Coronary artery (tissue), 2 donors: Measurements from ENCODE around the gene TMC7.

Experiments used
- DNase-seq: peaks from one replicate; pipeline ENCODE4 v3.0.0-alpha.2; 2017; ENCODE audit warnings: low spot score
- H3K27ac ChIP-seq, 2 donors: fragments of 200-600 bp; sonication (generic); one replicate each; pipeline ENCODE4 v1.5.1; 2016 to 2019
- H3K4me3 ChIP-seq: fragments of 200-600 bp; sonication (generic); 2 replicates; pipeline ENCODE4 v1.5.1; 2016; ENCODE audit warnings: mild to moderate bottlenecking, moderate library complexity
- TF ChIP-seq, protein P1 (sequence below): fragments of 200-600 bp; sonication (generic); IDR thresholded peaks from one replicate; pipeline ENCODE4 v1.5.1; 2019; ENCODE audit warnings: antibody characterized with exemption

The TMC7 gene

DNA sequence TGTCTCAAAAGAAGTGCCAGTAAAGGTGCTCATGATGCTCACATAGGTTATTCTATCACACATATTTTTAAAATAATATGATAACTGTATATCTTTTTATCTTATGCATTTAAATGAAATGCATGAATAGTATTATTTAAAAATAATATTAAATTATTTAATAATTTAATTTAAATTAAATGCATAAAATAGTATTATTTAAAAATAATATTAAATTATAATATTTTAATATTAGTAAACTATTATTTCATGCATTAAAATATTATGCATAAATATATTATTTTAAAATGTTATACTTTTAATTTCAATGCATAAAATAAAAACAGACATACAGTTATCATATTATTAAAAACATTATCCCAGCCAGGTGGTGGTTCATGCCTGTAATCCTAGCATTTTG lies 33.4 kb downstream of the TMC7 start:
- no peak overlapping the region for H3K27ac ChIP-seq
- no peak overlapping the region for H3K4me3 ChIP-seq
- no peak for DNase-seq
- TF ChIP-seq, protein P1, sequence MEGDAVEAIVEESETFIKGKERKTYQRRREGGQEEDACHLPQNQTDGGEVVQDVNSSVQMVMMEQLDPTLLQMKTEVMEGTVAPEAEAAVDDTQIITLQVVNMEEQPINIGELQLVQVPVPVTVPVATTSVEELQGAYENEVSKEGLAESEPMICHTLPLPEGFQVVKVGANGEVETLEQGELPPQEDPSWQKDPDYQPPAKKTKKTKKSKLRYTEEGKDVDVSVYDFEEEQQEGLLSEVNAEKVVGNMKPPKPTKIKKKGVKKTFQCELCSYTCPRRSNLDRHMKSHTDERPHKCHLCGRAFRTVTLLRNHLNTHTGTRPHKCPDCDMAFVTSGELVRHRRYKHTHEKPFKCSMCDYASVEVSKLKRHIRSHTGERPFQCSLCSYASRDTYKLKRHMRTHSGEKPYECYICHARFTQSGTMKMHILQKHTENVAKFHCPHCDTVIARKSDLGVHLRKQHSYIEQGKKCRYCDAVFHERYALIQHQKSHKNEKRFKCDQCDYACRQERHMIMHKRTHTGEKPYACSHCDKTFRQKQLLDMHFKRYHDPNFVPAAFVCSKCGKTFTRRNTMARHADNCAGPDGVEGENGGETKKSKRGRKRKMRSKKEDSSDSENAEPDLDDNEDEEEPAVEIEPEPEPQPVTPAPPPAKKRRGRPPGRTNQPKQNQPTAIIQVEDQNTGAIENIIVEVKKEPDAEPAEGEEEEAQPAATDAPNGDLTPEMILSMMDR = no peak

- DNase-seq = no peak
- TF ChIP-seq, protein P1 = no peak
- no peak overlapping the region for H3K27ac ChIP-seq
- H3K4me3 ChIP-seq = no peak overlapping the region
Observed at GRCh38 chr16:19020689-19021088, 37.0 kb downstream of the TMC7 start.

DNA sequence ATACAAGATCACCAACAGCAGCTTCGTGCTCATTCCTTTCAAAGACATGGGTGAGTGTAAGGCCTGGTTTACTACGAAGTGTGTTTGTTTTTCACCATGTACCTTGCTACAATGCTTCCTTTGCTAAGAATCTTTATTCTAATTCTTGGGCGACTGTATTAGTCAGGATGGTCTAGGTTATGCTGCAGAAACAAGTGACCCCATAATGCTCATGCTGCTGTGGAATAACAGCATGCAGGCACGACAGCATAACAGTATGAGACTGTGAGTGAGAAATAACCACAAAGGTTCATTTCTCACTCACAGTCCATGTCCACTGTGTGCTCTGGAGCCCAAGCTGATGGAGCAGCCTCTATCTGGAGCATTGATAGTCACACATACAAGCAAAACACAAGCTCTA lies 38.0 kb downstream of the TMC7 start:
- no peak overlapping the region for H3K27ac ChIP-seq
- TF ChIP-seq, protein P1 = no peak
- no peak overlapping the region for H3K4me3 ChIP-seq
- DNase-seq = no peak

GRCh38 chr16:19027416-19027815 lies 43.7 kb downstream of the TMC7 start:
- H3K27ac ChIP-seq = no peak overlapping the region
- DNase-seq = no peak
- TF ChIP-seq, protein P1 = no peak

DNA sequence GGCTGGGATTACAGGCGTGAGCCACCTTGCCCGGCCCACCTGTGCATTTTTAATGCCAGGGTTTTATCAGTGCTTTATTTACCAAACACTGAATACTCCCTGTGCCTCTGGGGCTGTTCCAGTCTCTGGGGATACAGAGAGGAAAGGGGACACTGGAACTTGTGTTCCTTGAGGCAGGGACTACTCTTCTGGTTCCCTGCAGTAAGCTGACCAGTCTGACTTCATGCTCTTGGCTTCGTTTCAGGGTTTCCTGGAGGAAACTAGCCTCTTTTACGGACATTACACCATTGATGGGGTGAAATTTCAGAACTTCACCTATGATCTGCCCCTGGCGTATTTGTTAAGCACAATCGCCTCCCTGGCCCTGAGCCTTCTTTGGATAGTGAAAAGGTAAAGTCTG lies 46.2 kb downstream of the TMC7 start:
- no peak for DNase-seq
- no peak overlapping the region for H3K27ac ChIP-seq
- H3K4me3 ChIP-seq = no peak overlapping the region

More at GRCh38 chr16:19027416-19027815, 43.7 kb downstream of the TMC7 start:
- no peak overlapping the region for H3K4me3 ChIP-seq

DNA sequence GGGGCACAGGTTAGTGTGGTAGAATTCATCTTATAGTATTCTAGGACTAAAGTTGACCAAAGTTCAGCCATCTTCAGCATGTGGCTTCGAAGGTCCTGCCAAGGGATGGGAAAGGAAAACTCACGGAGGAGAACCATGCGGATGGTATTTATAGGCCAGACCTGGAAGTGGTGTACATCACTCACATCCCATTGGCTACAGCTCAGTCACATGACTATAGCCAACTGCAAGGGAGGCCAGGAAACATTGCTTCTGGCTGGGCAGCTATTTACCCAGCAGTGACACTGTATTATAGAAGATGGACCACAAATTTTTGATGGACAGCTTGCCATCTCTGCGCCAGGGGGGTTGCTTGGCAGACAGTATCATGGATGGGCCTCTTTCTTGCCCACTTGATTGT lies 48.0 kb downstream of the TMC7 start:
- TF ChIP-seq, protein P1 = no peak
- Histone ChIP-seq H3K4me3 (no peak overlapping the region), H3K27ac (no peak overlapping the region)
- no peak for DNase-seq

More for the DNA sequence above, 46.2 kb downstream of the TMC7 start:
- TF ChIP-seq, protein P1 = no peak

GRCh38 chr16:19033761-19034160 lies 50.0 kb downstream of the TMC7 start:
- no peak for DNase-seq
- TF ChIP-seq, protein P1 = no peak
- Histone ChIP-seq H3K27ac (no peak overlapping the region), H3K4me3 (no peak overlapping the region)
